KMS-11 (cell line): ENCODE measurements around the gene IGFBP2.

Experiments
- H2AFZ ChIP-seq: fragments of 200-600 bp; sonication (generic); 2 replicates; pipeline ENCODE4 v1.6.1; 2016; ENCODE audit warnings: antibody characterized with exemption, mixed run types, low read depth
- H3K27ac ChIP-seq: fragments of 200-600 bp; sonication (generic); 2 replicates; pipeline ENCODE4 v1.6.1; 2016; ENCODE audit warnings: mild to moderate bottlenecking, mixed run types
- H3K27me3 ChIP-seq: fragments of 200-600 bp; sonication (generic); 2 replicates; pipeline ENCODE4 v1.6.1; 2017; ENCODE audit warnings: mild to moderate bottlenecking, low read depth, mixed run types, moderate library complexity; ENCODE audit not compliant: insufficient read depth
- H3K36me3 ChIP-seq: fragments of 200-600 bp; sonication (generic); 2 replicates; pipeline ENCODE4 v1.6.1; 2017; ENCODE audit warnings: mild to moderate bottlenecking, mixed run types; ENCODE audit not compliant: insufficient read depth
- H3K4me1 ChIP-seq: fragments of 200-600 bp; sonication (generic); 2 replicates; pipeline ENCODE4 v1.6.1; 2016; ENCODE audit warnings: mild to moderate bottlenecking, low read depth, mixed run types; ENCODE audit not compliant: poor library complexity, severe bottlenecking
- H3K4me2 ChIP-seq: fragments of 200-600 bp; sonication (generic); 2 replicates; pipeline ENCODE4 v1.7.0; 2016; ENCODE audit warnings: mild to moderate bottlenecking, mixed run types
- H3K4me3 ChIP-seq: fragments of 200-600 bp; sonication (generic); IDR thresholded peaks from 2 replicates; pipeline ENCODE4 v1.6.1; 2017; ENCODE audit warnings: low read depth, low read length, mixed read lengths; ENCODE audit not compliant: insufficient read depth
- H3K79me2 ChIP-seq: fragments of 200-600 bp; sonication (generic); 2 replicates; pipeline ENCODE4 v1.6.1; 2016; ENCODE audit warnings: low read depth, mixed run types; ENCODE audit not compliant: insufficient read depth
- H3K9ac ChIP-seq: fragments of 200-600 bp; sonication (generic); 2 replicates; pipeline ENCODE4 v1.6.1; 2016; ENCODE audit warnings: mild to moderate bottlenecking, mixed run types
- H4K20me1 ChIP-seq: fragments of 200-600 bp; sonication (generic); 2 replicates; pipeline ENCODE4 v1.6.1; 2016; ENCODE audit warnings: mild to moderate bottlenecking, mixed run types; ENCODE audit not compliant: insufficient read depth
- CTCF ChIP-seq: fragments of 200-600 bp; sonication (generic); conservative IDR thresholded peaks from 2 replicates; pipeline ENCODE4 v1.6.1; 2017; ENCODE audit warnings: low read depth, mild to moderate bottlenecking, antibody characterized with exemption, low read length, moderate library complexity, mixed read lengths

IGFBP2 gene

GRCh38 chr2:216653931-216654365 lies 20.7 kb downstream of the IGFBP2 start:
- no peak overlapping the region for H2AFZ ChIP-seq
- no peaks in the 10 kb centered on the region for H3K4me1 ChIP-seq
- no peaks in the 10 kb centered on the region for H3K27me3 ChIP-seq
- H4K20me1 ChIP-seq: no peaks in the 10 kb centered on the region
- TF ChIP-seq CTCF: no peak
- no peaks in the 10 kb centered on the region for H3K79me2 ChIP-seq
- no peak overlapping the region for H3K9ac ChIP-seq
- no peaks in the 10 kb centered on the region for H3K36me3 ChIP-seq
- H3K4me3 ChIP-seq: no peak overlapping the region
- H3K4me2 ChIP-seq: no peak overlapping the region
- no peak overlapping the region for H3K27ac ChIP-seq

GRCh38 chr2:216654528-216655052 lies 21.4 kb downstream of the IGFBP2 start:
- no peak for TF ChIP-seq CTCF
- Histone ChIP-seq H3K27me3 (no peaks in the 10 kb centered on the region), H2AFZ (no peak overlapping the region), H3K79me2 (no peaks in the 10 kb centered on the region), H3K36me3 (no peaks in the 10 kb centered on the region), H4K20me1 (no peaks in the 10 kb centered on the region), H3K4me2 (no peak overlapping the region), H3K4me1 (no peaks in the 10 kb centered on the region), H3K4me3 (no peak overlapping the region), H3K9ac (no peak overlapping the region), H3K27ac (no peak overlapping the region)

GRCh38 chr2:216657086-216657855 lies 24.1 kb downstream of the IGFBP2 start:
- Histone ChIP-seq H3K27me3 (no peaks in the 10 kb centered on the region), H3K4me1 (peaks cover 2% of the 10 kb centered on the region), H3K79me2 (no peaks in the 10 kb centered on the region), H2AFZ (no peak overlapping the region), H4K20me1 (no peaks in the 10 kb centered on the region), H3K27ac (no peak overlapping the region), H3K4me2 (no peak overlapping the region), H3K9ac (no peak overlapping the region), H3K36me3 (no peaks in the 10 kb centered on the region), H3K4me3 (no peak overlapping the region)
- TF ChIP-seq CTCF: no peak

GRCh38 chr2:216657980-216658379 lies 24.8 kb downstream of the IGFBP2 start:
- TF ChIP-seq CTCF: no peak
- Histone ChIP-seq H4K20me1 (no peaks in the 10 kb centered on the region), H3K4me1 (peaks cover 2% of the 10 kb centered on the region), H3K36me3 (no peaks in the 10 kb centered on the region), H3K27ac (no peak overlapping the region), H3K4me3 (no peak overlapping the region), H3K79me2 (no peaks in the 10 kb centered on the region), H3K27me3 (no peaks in the 10 kb centered on the region), H2AFZ (no peak overlapping the region), H3K4me2 (no peak overlapping the region), H3K9ac (no peak overlapping the region)
